ENCODE measurements around the gene EDEM3. TPM values are rescaled to one million over a fixed set of nuclear protein-coding genes. Genes with fewer than 3 reads are reported as not detected.

Gene EDEM3
- total RNA-seq, 2 donors from 2014 or later = 55.7 to 75.4 TPM

- no peaks in the 10 kb centered on the region for H3K27me3 ChIP-seq
- no peak overlapping the region for H3K27ac ChIP-seq
- intact Hi-C loops (cut with DNase I) = no loop called here
- H3K4me3 ChIP-seq = no peak overlapping the region
- H3K9me3 ChIP-seq = no peaks in the 10 kb centered on the region
- TF ChIP-seq, protein P1, sequence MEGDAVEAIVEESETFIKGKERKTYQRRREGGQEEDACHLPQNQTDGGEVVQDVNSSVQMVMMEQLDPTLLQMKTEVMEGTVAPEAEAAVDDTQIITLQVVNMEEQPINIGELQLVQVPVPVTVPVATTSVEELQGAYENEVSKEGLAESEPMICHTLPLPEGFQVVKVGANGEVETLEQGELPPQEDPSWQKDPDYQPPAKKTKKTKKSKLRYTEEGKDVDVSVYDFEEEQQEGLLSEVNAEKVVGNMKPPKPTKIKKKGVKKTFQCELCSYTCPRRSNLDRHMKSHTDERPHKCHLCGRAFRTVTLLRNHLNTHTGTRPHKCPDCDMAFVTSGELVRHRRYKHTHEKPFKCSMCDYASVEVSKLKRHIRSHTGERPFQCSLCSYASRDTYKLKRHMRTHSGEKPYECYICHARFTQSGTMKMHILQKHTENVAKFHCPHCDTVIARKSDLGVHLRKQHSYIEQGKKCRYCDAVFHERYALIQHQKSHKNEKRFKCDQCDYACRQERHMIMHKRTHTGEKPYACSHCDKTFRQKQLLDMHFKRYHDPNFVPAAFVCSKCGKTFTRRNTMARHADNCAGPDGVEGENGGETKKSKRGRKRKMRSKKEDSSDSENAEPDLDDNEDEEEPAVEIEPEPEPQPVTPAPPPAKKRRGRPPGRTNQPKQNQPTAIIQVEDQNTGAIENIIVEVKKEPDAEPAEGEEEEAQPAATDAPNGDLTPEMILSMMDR (IDR thresholded peaks at IDR 0.05) = no peak
- no peak overlapping the region for H3K9ac ChIP-seq (ENCODE audit: low read depth in 2 of 2, low read length in 2 of 2)
- DNase-seq = no peak
- no peaks in the 10 kb centered on the region for H3K4me1 ChIP-seq
- no peaks in the 10 kb centered on the region for H3K36me3 ChIP-seq
Measured at GRCh38 chr1:184647471-184647870, 107.2 kb downstream of the EDEM3 start.

- intact Hi-C loops (cut with DNase I) = no loop called here
- TF ChIP-seq, protein P1 (IDR thresholded peaks at IDR 0.05) = no peak
- Histone ChIP-seq H3K27me3 (no peaks in the 10 kb centered on the region), H3K27ac (no peak overlapping the region), H3K4me1 (no peaks in the 10 kb centered on the region), H3K9me3 (no peaks in the 10 kb centered on the region), H3K4me3 (no peak overlapping the region), H3K36me3 (no peaks in the 10 kb centered on the region), H3K9ac (ENCODE audit: low read depth in 2 of 2, low read length in 2 of 2) (no peak overlapping the region)
- no peak for DNase-seq
Measured at GRCh38 chr1:184646824-184647223, 107.8 kb downstream of the EDEM3 start.

DNA sequence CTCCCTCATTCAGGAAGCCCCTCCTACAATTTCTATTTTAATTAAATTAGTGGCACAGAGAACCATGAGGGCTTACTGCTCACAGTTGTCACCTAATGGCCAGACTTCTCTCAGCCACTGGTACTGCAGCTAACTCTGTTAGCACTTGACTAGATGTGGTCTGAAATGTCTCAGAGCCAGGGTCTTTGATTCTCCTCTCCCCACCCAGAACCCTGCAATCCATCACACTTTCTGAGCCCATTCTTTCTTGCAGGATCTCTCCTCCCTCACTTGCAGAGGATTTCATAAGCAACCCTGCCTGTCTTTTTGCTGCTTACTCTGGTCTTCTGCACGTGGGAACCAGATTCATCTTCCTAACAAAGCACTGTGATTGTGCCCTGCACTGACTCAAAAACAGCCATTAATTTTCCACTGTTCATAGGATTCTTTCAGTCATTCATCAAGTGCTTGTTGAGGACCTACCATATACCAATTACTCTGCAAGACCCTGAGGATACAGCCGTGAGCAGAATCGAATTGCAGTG, 108.4 kb downstream of the EDEM3 start:
- no peak for DNase-seq
- H3K27ac ChIP-seq = no peak overlapping the region
- TF ChIP-seq, protein P1 (IDR thresholded peaks at IDR 0.05) = no peak
- H3K4me3 ChIP-seq = no peak overlapping the region
- no peak overlapping the region for H3K9ac ChIP-seq (ENCODE audit: low read depth in 2 of 2, low read length in 2 of 2)
- no peaks in the 10 kb centered on the region for H3K27me3 ChIP-seq
- no peaks in the 10 kb centered on the region for H3K4me1 ChIP-seq
- intact Hi-C loops (cut with DNase I) = no loop called here
- no peaks in the 10 kb centered on the region for H3K36me3 ChIP-seq
- no peaks in the 10 kb centered on the region for H3K9me3 ChIP-seq

- Histone ChIP-seq H3K36me3 (no peaks in the 10 kb centered on the region), H3K4me1 (no peaks in the 10 kb centered on the region), H3K9me3 (no peaks in the 10 kb centered on the region), H3K27ac (no peak overlapping the region), H3K9ac (ENCODE audit: low read depth in 2 of 2, low read length in 2 of 2) (no peak overlapping the region), H3K4me3 (no peak overlapping the region), H3K27me3 (no peaks in the 10 kb centered on the region)
- intact Hi-C loops (cut with DNase I) = no loop called here
- TF ChIP-seq, protein P1 (IDR thresholded peaks at IDR 0.05) = no peak
- DNase-seq = no peak
Measured at GRCh38 chr1:184644771-184645170, 109.9 kb downstream of the EDEM3 start.

DNA sequence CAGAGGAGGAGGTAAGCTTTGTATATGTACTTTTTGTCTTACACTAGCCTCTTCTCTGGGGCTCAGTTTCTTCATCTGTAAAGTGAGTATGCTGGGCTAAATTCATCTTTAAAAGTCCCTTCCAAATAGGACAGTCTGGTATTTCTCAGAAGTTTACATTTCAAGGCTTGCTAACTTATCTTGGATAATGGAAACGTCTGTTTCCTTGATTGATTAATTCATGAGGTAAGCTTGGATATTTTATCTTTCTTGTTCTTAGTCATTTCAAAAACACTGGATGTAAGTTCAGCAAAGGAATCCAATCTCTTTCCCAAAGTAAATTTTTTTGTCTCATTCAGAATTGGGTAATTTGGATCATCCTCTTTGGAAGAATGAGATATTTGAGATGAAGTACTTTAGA, 111.0 kb downstream of the EDEM3 start:
- intact Hi-C loops (cut with DNase I) = no loop called here
- Histone ChIP-seq H3K27ac (no peak overlapping the region), H3K4me3 (no peak overlapping the region), H3K9me3 (no peaks in the 10 kb centered on the region), H3K27me3 (no peaks in the 10 kb centered on the region), H3K9ac (ENCODE audit: low read depth in 2 of 2, low read length in 2 of 2) (no peak overlapping the region), H3K4me1 (no peaks in the 10 kb centered on the region), H3K36me3 (no peaks in the 10 kb centered on the region)
- TF ChIP-seq, protein P1 (IDR thresholded peaks at IDR 0.05) = no peak
- no peak for DNase-seq

Data from colonic mucosa (tissue), 4 donors.